HepG2 (cell line): ENCODE data around the gene HID1. TPM values are rescaled to one million over a fixed set of nuclear protein-coding genes. Genes with fewer than 3 reads are reported as not detected.
A peak's percentile ranks its signal among the peaks of the same experiment; 100 is the strongest.

Experiments
- ARHGAP35 ChIP-seq: sonication (generic); formaldehyde crosslinking; IDR thresholded peaks from 2 replicates; pipeline ENCODE4 v1.9.0; 2022; ENCODE audit warnings: mild to moderate bottlenecking, inconsistent platforms, moderate library complexity, missing genetic modification reagents, borderline replicate concordance
- CC2D1A ChIP-seq: sonication (generic); formaldehyde crosslinking; IDR thresholded peaks from 2 replicates; pipeline ENCODE4 v1.8.1; 2023; ENCODE audit warnings: mild to moderate bottlenecking, missing genetic modification reagents
- FOXP1 ChIP-seq, 2 experiments: fragments of 450-650 bp in 1 of 2; IDR thresholded peaks; 2 replicates each; pipeline ENCODE4 v1.6.1; 2017 to 2018; ENCODE audit warnings: antibody characterized with exemption in 1 of 2
- GATAD1 ChIP-seq: IDR thresholded peaks from 2 replicates; pipeline ENCODE4 v1.6.1; 2016; ENCODE audit warnings: missing genetic modification reagents, missing compliant biosample characterization
- GZF1 ChIP-seq: sonication (generic); formaldehyde crosslinking; IDR thresholded peaks from 2 replicates; pipeline ENCODE4 v1.5.1; 2020; ENCODE audit warnings: mild to moderate bottlenecking, missing genetic modification reagents
- KDM2A ChIP-seq: sonication (generic); formaldehyde crosslinking; IDR thresholded peaks from 2 replicates; pipeline ENCODE4 v1.4.0; 2020; ENCODE audit warnings: low read depth, missing genetic modification reagents, borderline replicate concordance
- MBNL3 ChIP-seq: fragments of 250-450 bp; sonication (Bioruptor Pico); conservative IDR thresholded peaks from 2 replicates; pipeline ENCODE4 v1.8.0; 2022; ENCODE audit warnings: mild to moderate bottlenecking, inconsistent platforms
- MIXL1 ChIP-seq: IDR thresholded peaks from 2 replicates; pipeline ENCODE4 v1.6.1; 2016
- NAIF1 ChIP-seq: sonication (generic); formaldehyde crosslinking; IDR thresholded peaks from 2 replicates; pipeline ENCODE4 v1.5.0; 2020; ENCODE audit warnings: mild to moderate bottlenecking, missing genetic modification reagents, borderline replicate concordance
- NFKBIZ ChIP-seq: IDR thresholded peaks from 2 replicates; pipeline ENCODE4 v1.6.1; 2018; ENCODE audit warnings: missing genetic modification reagents, missing compliant biosample characterization
- POGK ChIP-seq: sonication (generic); formaldehyde crosslinking; conservative IDR thresholded peaks from 2 replicates; pipeline ENCODE4 v1.8.0; 2022; ENCODE audit warnings: mild to moderate bottlenecking, moderate library complexity, missing genetic modification reagents
- SNAPC5 ChIP-seq: sonication (generic); formaldehyde crosslinking; IDR thresholded peaks from 2 replicates; pipeline ENCODE4 v1.8.1; 2023; ENCODE audit warnings: mild to moderate bottlenecking, missing genetic modification reagents, borderline replicate concordance
- SOX13 ChIP-seq, 3 experiments: fragments of 450-650 bp in 1 of 3; sonication (generic) in 1 of 3; formaldehyde crosslinking in 1 of 3; IDR thresholded peaks in 2 of 3; conservative IDR thresholded peaks in 1 of 3; 2 replicates each; pipeline versions ENCODE4 v1.5.0 to v1.6.1; 2016 to 2020; ENCODE audit warnings: antibody characterized with exemption in 1 of 3, mild to moderate bottlenecking in 1 of 3, missing compliant biosample characterization in 1 of 3, missing genetic modification reagents in 1 of 3, moderate library complexity in 1 of 3
- TAF15 ChIP-seq: fragments of 200-400 bp; formaldehyde crosslinking; IDR thresholded peaks from one replicate; pipeline ENCODE4 v1.6.1; 2018; ENCODE audit warnings: mild to moderate bottlenecking, low read depth, low read length; ENCODE audit not compliant: poor library complexity, severe bottlenecking
- THAP7 ChIP-seq: sonication (generic); formaldehyde crosslinking; IDR thresholded peaks from 2 replicates; pipeline ENCODE4 v1.8.1; 2023; ENCODE audit warnings: mild to moderate bottlenecking, missing genetic modification reagents
- ZBTB39 ChIP-seq: sonication (generic); formaldehyde crosslinking; IDR thresholded peaks from 2 replicates; pipeline ENCODE4 v1.5.0; 2020; ENCODE audit warnings: missing genetic modification reagents
- ZNF274 ChIP-seq: sonication (generic); formaldehyde crosslinking; IDR thresholded peaks from 2 replicates; pipeline ENCODE4 v1.5.1; 2020; ENCODE audit warnings: mild to moderate bottlenecking, missing genetic modification reagents
- ZNF431 ChIP-seq: sonication (generic); formaldehyde crosslinking; IDR thresholded peaks from 2 replicates; pipeline ENCODE4 v1.9.0; 2022; ENCODE audit warnings: missing genetic modification reagents, low read depth, mild to moderate bottlenecking, borderline replicate concordance
- ZNF501 ChIP-seq: sonication (generic); formaldehyde crosslinking; IDR thresholded peaks from 2 replicates; pipeline ENCODE4 v1.5.1; 2020; ENCODE audit warnings: mild to moderate bottlenecking, moderate library complexity, missing genetic modification reagents
- ZNF607 ChIP-seq: sonication (generic); formaldehyde crosslinking; IDR thresholded peaks from 2 replicates; pipeline ENCODE4 v1.5.1; 2020; ENCODE audit warnings: missing genetic modification reagents, mild to moderate bottlenecking, borderline replicate concordance
- ZNF704 ChIP-seq: sonication (generic); formaldehyde crosslinking; IDR thresholded peaks from 2 replicates; pipeline ENCODE4 v1.8.1; 2023; ENCODE audit warnings: mild to moderate bottlenecking, inconsistent platforms, moderate library complexity, missing genetic modification reagents, borderline replicate concordance
- ZNF740 ChIP-seq: sonication (generic); formaldehyde crosslinking; IDR thresholded peaks from 2 replicates; pipeline ENCODE4 v1.4.0; 2020; ENCODE audit warnings: missing genetic modification reagents
- polyA plus RNA-seq, 8 experiments: library from polyadenylated mRNA; depleted of rRNA in 3 of 8; stranded (reverse) in 7 of 8; unstranded in 1 of 8; fragments of >200 nt; fragmentation: Illumina TruSeq in 4 of 8; extraction: Trizol in 4 of 8; gene quantifications; 2 replicates each; pipeline versions ENCODE4 v1.2.1 to v1.2.3, GENCODE V29; 2011 to 2016; ENCODE audit warnings: low read depth in 4 of 8, missing spikeins in 1 of 8, mixed read lengths in 1 of 8; ENCODE audit not compliant: insufficient read depth in 1 of 8
- total RNA-seq, 5 experiments: library from RNA; depleted of rRNA; stranded (reverse); fragments of >200 nt; fragmentation: Illumina TruSeq; extraction: Trizol; gene quantifications; 2 replicates each; pipeline ENCODE4 v1.2.3, GENCODE V29; 2016; ENCODE audit warnings: low read depth in 1 of 5

The HID1 gene
- total and polyA plus RNA-seq, 2 of the 13 experiments (the other 11 are each of a cell fraction or from before 2014, with no cell fraction given): 2.1 to 10.6 TPM

GRCh38 chr17:75012346-75013091 lies 40.0 kb upstream of the HID1 start, which contains the start of gene MRPL58 (continued):
- TF ChIP-seq POGK (CRISPR knock-in tag): peak; percentile 98
- peak; percentile 86; the same call in 1 of the 2 replicates for TF ChIP-seq ZBTB39 (CRISPR knock-in tag)
- peak; percentile 64 for TF ChIP-seq MIXL1
- TF ChIP-seq ZNF607: peak; percentile 83; the same call in 1 of the 2 replicates
- peak; percentile 97 for TF ChIP-seq THAP7 (CRISPR knock-in tag)
- TF ChIP-seq ZNF274 (CRISPR knock-in tag): peak; percentile 96
- TF ChIP-seq ZNF501 (CRISPR knock-in tag): peak; percentile 95
- peak; percentile 91 for TF ChIP-seq ARHGAP35
- TF ChIP-seq ZNF431: no peak
- TF ChIP-seq NFKBIZ (CRISPR knock-in tag): peak; percentile 95; the same call in 1 of the 2 replicates
- TF ChIP-seq ZNF704 (CRISPR knock-in tag): peak; percentile 96
- TF ChIP-seq TAF15: no peak
- peak; percentile 98 for TF ChIP-seq KDM2A (CRISPR knock-in tag)
- peak; percentile 99 for TF ChIP-seq GATAD1 (CRISPR knock-in tag)
- TF ChIP-seq MBNL3: no peak
- TF ChIP-seq NAIF1 (CRISPR knock-in tag): peak; percentile 64; the same call in 1 of the 2 replicates
- TF ChIP-seq CC2D1A (CRISPR knock-in tag): no peak; the same call in 1 of the 2 replicates
- TF ChIP-seq SNAPC5 (CRISPR knock-in tag): no peak
- TF ChIP-seq GZF1 (CRISPR knock-in tag): peak; percentile 85
- TF ChIP-seq SOX13 (IDR thresholded peaks at IDR 0.05): peak; percentile 35
- peak in 1 of 2 experiments; percentile 69; a peak in 2 of 4 replicates for TF ChIP-seq SOX13 (CRISPR knock-in tag; conservative IDR thresholded peaks at IDR 0.05 in 1 of 2, IDR thresholded peaks at IDR 0.05 in 1 of 2)
- no peak for TF ChIP-seq FOXP1 (IDR thresholded peaks at IDR 0.05)
- peak; percentile 26; the same call in 1 of the 2 replicates for TF ChIP-seq FOXP1 (CRISPR knock-in tag; IDR thresholded peaks at IDR 0.05)
- no peak; the same call in 1 of the 2 replicates for TF ChIP-seq ZNF740 (CRISPR knock-in tag)
